Measurements from ENCODE around the gene GLRA2.
"Not testable (repeated sequence)": the region's sequence is repeated elsewhere in the genome, so short reads cannot be mapped to it uniquely, and the experiment has no call there.

The GLRA2 gene

DNA sequence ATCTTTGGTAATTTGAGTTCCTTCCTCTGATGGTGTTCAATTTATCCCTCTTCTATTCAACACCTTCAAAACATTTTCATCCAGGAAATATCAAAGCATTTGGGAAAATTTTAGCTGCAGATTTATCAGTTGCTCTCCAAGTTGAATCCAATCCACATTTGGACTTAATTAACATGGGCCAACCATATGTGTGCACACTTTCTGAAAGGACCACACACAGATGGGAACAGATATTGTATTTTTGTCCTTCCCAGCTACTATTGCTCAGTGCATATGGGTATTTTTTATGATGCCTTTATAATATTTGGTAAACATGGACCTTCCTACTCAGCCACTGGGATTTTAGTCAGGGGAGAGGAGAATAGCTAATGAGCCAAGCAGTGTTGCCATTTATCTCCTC, 65.2 kb downstream of the GLRA2 start:
- no peak for DNase-seq

DNA sequence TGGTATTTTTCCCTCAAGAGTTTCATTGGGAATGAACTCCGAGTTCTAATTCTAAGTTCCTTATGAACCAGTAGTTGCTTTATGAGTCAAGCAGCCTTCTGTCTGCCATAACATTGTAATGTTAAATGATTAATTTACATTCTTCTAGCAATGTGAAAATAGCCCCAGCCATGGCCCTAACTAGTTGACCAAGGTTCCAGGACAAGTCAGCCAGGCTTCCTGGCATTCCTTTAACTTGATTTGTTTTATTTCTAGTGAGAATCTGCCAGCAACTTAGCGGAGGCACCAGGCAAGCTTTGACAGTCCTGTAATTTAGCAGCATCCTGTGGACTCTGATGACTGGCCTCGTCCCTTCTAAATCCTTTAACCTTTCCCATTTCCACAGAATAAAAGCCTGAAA, 69.0 kb downstream of the GLRA2 start:
- DNase-seq, result no peak

DNA sequence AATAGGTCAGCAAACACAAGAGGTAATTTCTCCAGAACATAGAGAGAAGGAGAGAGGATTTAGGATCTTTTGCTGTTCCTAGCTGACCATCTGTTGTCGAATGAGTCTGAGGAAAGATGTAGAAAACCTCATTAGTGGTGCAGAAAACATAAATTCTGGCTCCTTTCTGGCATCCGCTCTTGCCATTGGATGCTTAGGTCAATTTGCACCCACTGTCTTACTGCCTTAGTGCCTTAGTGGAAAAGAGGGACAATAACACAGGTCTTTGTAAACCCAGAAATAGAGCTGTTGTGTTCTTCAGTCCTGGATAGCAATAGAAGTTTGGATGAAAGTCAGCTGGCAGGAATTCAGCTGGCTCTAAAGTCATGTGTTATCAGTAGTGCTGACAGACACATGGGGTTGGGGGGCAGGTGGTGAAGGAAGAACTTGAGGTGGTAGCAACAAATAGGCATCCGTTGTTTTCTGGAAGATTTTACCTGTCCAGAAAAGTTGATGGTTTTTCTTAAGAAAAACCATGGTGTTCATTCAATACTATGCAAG, 78.2 kb downstream of the GLRA2 start:
- DNase-seq, result no peak

DNA sequence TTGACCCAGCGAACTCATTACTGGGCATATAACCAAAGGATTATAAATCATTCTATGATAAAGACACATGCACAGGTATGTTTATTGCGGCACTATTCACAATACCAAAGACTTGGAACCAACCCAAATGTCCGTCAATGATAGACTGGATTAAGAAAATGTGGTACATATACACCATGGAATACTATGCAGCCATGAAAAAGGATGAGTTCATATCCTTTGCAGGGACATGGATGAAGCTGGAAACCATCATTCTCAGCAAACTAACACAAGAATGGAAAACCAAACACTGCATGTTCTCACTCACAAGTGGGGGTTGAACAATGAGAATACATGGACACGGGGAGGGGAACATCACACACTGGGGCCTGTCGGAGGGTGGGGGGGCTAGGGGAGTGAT, 83.1 kb downstream of the GLRA2 start:
- not testable (repeated sequence) for DNase-seq

DNA sequence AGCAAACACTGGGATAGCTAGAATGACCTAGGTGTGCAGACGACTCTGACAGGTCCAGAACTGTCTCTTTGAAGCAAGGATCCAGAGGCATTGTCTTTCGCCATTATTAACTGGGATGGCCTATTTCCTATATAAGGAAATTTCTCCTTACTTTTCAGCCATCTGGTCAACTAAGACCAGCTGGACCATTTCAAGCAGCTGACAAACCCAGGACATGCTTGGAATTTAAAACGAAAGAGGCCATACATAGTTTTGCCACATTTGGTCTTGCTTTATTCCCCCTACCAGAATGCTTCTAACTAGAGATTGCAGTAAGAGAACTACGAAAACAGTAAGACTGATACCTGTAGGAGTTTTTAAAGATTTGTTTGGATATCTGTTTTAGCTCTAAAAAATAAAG, 87.0 kb downstream of the GLRA2 start:
- DNase-seq, result no peak

DNA sequence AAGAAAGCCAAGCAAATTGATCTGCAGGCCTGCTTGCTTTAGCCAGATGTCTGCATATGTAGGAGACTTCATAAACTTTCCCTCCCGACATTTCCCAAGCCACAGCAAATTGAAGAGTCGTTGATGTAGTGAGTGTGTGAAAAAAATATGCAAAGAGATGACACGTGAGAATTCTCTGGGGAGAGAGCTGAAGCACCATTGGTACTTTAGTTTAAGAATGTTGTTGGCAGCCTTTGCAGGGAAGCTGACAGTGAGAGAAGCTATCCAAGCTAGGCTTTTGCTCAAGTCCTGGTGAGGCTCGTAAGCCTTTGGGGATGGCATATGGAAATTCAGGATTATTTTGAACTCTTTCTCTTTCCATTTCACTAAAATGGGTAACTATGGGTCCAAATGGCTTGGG, 87.5 kb downstream of the GLRA2 start:
- no peak for DNase-seq

DNA sequence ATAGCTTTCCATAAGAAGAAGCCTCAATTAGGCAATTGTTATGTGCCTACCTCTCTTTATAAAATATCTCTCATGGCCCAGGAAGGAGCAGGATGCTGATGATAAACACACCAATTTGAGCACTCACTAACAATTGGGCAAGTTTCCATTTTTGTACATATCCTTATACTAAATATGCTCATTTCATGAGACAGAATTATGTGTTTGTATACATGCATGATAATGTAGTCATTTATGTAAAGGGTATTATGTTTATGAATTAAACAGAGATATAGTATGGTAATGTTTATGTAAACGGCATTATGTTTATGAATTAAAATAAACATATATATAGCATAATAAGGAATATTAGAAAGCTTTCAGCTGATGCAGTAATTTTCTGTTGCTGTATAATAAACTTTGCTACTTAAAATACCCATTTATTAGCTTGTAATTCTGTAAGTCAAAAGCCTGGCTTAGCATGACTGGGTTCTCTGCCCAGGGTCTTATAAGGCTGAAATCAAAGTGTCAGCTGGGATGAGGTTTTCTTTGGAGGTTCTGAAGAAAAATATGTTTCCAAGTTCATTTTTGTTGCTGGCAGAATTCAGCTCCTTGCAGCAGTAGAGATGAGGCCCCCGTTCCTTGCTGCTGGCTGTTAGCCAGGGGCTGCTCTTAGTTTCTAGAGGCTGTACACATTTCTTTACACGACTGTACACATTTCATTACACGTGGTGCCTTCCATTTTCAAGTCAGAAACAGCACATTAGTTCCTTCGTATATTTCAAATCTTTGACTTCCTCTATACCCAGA, 89.0 kb downstream of the GLRA2 start:
- DNase-seq, result no peak

DNA sequence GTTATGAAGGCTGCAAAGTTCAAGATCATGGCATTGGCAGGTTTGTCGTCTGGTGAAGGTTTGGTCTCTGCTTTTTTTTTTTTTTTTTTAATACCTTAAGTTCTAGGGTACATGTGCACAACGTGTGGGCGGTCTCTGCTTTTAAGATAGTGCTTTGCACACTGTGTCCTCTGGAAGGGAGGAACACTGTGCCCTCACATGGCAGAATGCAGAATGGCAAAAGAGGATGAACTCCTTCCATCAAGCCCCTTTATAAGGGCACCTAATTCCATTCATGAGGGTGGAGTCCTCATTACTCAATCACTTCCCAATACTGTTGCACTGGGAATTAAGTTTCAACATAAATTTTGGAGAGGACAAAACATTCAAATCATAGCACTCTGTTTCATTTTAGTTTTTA, 101.4 kb downstream of the GLRA2 start:
- no peak for DNase-seq

DNA sequence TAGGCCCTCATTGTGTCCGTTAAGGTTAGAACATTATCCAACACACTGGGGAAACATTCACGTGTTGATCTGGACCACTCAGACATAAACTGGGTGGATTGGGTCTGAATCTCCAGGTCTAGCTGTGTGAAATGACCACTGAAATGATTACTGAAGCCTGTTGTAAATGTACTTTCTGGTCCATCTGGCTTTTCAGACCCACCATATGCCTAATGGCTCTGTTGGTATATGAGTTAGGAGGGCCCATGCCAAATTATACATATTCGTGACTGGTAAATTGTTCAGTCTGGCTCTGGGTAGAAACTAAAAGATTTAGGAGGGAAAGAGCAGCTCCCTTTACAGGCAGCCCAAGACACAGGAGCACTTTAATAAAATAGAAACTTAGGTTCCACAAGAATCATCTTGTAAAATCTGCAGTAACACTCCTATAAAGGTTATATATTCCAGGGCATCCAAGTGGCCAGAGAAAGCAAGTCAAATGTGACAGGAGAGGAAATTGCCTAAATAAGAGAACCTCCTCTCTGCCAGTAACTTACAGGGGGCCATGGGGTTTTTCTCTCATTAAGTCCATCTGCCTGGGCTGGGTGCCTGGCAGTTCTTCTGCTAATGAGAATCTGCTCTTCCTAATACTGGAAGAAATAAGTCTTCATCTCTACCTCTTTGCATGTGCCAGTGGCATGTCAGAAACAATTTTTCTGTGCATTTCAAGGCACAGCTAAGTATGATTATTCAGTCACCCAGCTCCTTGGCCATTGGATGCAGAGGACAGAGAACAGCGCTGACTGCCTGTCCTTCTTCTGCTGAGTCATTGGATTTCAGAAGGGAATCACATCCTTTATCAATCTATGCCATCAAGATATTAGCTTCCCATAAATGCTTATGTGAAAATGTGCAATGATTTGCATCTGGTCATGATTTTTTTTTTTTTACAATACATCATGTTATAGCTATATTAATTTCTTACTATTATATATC, 112.6 kb downstream of the GLRA2 start:
- DNase-seq, result no peak

DNA sequence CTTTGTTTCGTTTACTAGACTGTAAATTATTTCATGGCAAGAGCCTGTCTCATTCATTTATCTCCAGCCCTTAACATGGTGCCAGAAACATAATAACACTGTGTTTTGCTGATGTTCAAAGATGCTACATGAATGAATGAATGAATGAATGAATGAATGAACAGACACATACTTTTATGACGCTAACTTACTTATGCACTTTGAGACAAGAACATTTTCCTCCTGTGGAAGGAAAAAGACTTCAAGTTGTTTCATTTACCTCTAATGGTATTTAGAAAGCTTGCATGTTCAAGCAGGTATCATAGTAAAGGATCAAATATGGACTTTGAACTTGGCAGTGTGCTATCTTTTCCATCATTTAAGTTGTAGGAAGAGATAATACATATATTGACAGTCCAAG, 131.6 kb downstream of the GLRA2 start:
- DNase-seq, result no peak

DNA sequence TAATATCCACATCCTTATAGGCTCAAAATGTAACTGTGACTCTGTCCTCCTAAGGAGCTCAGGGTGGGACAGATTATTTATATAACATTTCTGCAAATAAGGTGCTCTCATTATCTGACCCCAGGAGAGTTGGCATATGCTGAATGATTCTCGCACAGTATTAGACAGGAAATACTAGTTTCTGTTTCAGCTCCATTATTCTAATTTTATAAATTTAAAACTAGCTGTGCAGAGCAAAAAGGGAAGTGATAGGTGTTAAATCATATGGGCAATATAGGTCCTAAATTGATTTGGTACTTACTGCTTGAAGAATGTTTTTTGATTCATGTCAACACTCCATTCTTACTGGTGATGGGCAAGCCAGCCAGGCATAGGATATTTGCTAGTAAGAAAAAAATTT, 141.5 kb downstream of the GLRA2 start:
- no peak for DNase-seq

DNA sequence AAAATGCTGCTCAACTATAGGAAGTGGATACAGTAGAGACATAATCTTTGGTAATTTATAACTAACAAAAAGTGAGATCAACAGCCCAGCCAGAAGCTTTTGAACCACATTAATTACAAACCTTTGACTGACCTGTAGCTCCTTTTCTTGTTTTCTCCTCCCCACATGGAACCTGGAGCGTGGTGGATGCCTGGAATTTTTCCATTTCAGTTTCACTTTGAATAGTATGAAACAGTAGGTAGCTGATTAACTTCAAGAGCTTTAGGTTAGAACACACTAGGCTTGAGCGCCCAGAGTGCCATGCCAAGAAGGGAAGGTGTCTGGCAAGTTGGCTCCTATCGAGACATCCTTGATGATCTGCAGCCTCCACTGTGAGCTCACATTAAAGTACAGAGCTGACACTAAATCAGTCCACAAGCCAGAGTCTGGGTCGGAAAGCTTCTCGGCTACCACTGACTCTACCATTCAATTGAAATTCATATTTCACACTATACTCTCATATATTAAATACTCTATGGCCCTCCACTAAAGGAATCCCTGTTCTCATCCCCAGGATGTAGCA, 143.4 kb downstream of the GLRA2 start:
- no peak for DNase-seq

DNA sequence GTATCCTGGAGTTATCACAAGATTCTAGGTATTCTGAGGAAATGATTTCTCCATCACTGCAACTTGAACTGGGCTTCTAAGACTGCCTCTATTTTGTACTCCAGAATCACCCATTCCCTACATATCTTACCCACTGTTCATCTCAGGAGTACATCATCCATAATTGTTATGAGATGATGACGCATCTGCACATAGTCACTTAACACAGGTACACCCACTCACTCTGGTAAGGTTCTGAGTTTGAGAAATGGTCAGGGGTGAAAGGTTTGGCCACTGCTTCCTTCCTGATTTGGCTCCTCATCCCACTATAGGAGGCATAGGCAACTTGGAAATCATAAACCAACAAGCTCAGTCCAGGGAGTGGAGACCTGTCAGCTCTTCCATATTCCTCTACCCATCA, 143.9 kb downstream of the GLRA2 start:
- DNase-seq, result no peak

DNA sequence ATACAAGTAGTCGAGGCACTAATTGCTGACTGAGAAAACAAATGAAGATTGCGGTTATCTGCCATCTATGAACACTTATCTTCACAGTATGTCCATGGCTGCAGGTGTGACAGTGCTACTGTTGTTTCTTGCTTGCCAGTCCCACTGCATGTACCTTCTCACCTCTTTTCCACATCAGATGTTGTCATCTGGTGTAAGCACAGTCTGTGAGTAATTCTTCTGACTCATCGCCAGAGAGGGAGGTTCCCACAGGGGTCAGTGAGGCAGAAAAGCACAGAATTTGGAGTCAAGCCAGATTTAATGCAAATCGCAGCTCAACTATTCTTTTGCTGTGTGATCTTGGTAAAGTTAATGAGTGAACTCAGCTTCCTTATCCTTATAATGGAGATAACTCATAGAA, 144.4 kb downstream of the GLRA2 start:
- no peak for DNase-seq

DNA sequence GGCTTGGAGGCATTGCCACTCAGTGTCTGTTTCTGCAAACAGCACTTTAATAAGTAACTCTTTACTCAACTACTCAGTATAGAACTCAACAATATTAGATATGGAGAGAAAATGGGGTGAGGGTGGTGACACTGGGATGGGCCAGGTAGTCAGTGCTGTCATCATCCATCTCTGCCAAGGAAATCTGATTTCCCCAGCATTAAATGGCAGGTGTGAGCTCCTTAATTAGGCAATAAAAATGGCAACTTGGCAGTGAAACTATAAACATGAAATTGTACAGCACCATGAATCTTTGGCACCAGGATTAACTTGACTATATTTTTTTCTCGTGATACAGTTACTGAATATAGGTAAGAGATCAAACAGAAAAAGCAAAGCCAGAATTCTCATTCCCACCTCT, 146.2 kb downstream of the GLRA2 start:
- no peak for DNase-seq

DNA sequence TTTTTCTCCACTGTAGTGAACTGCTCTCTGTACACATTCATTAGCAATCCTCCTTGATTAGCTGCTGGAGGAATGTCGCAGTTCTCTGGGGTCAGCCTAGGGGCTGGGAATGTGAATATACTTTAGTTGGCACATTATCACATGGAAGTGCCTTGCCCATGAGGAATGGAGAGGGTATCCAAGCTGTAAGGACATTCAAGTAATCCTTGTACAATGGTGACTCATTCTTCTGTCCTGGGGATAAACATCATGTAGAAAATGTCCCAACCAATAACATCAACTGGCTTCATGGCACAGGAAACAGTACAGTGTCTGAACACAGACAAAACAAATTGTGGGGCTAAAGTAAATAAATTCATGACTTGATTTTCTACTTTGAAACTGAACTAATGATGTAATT, 147.1 kb downstream of the GLRA2 start:
- DNase-seq, result no peak

DNA sequence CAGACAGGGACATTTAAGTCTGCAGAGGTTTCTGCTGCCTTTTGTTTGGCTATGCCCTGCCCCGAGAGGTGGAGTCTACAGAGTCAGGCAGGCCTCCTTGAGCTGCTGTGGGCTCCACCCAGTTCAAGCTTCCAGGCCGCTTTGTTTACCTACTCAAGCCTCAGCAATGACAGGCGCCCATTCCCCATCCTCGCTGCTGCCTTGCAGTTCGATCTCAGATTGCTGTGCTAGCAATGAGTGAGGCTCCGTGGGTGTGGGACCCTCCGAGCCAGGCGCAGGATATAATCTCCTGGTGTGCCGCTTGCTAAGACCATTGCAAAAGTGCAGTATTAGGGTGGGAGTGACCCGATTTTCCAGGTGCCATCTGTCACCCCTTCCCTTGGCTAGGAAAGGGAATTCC, 159.0 kb downstream of the GLRA2 start:
- not testable (repeated sequence) for DNase-seq

DNA sequence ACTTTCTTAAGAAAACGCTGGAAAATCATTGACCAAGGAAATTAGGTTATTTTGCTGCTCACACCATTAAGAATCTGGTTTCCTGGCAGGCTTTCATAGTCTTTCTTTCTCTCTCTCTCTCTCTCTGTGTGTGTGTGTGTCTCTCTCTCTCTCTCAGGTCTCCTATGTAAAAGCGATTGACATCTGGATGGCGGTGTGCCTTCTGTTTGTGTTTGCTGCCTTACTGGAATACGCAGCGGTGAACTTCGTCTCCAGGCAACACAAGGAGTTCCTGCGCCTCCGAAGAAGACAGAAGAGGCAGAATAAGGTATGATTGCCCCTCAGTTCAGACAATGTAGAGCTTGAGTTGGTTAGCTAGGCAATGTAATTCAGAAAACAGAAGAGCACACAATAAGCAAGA, 161.2 kb downstream of the GLRA2 start:
- no peak for DNase-seq

DNA sequence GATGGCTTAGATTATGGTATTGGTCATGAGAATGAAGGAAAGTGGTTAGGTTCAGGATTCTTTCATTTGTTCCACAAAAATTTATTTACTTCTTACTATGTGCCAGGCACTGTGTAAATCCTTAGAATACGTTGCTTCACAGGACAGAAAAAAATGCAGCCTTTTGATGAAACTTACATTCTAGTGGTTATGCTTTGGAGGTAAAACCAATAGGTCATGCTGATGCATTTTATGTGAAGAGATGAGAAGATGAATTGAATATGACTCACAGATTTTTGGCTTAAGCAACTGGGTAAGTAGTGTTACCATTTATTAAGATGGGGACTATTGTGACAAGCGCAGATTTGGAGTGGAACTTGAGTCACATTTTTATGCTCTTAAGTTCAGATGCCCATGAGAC, 165.3 kb downstream of the GLRA2 start:
- no peak for DNase-seq

DNA sequence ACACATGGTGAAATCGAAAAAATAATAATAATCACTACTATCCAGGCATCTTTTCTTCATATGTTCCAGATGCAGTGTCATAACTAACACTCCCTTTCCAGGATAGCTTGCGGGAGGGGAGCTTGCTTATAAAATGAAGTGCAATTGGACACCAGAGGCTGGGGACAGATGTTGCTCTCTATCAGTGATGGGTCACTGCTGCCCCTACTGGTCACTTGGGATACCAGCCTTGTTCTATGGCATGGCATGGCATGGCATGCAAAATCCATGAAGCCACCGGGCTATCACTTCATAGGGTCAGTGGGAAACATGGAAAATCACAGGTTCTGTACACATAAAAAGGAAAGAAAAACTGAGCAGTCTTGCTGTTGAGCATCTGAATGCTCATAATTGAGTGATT, 168.1 kb downstream of the GLRA2 start:
- DNase-seq, result no peak

DNA sequence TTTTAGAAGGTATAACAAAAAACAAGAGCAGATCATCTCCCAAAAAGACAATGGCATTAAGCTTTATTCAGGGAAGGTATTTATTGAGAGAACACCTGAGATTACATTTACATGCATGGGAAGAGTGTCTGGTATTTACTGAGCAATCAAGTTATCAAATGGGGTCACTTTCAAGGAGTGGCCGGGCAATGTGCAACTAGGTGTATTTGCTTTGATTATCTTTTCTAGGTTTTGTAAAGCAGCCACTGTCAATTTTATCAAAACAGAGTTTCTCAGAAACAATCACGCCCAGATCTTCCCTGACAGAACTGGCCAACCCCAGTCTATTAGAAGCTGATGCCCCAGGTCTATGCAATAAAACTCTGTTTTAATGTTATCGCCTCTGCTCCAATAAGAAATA, 169.5 kb downstream of the GLRA2 start:
- no peak for DNase-seq

DNA sequence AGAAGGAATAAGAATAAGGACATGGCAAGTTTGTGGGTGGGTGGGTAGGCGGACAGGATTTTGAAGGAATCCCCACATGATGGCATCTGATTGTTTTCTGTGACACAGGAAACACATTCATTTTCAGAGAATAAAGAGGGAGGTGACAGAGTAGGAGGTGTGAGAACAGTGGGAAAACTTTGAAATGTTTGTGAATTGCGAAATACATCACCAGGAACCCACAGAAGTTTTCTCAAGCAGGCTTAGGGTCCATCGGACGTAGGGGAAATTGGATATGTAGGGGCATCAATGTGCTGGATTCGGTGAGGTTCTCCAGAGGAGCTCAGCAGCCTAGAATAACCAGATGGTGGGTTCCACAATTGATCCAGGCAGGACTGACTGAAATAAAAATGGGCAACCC, 171.6 kb downstream of the GLRA2 start:
- no peak for DNase-seq

DNA sequence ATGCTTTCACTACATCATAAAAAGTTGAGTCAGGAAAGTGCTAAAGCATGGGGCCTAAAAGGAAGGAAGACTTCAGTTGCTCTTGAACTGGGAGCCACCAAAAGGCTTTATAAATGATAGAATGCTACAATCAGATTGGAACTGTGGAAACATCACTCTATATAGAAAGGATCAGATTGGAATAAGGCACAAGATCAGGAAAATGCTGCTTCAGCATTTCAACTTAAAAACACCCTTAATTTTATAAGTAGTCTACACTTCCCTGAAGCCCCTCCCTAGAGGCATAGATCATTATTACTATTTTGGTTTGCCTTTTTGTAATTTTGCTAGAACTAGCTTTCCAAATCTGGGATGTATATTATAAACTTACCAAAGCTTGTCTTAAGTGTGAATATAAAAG, 172.8 kb downstream of the GLRA2 start:
- DNase-seq, result no peak

DNA sequence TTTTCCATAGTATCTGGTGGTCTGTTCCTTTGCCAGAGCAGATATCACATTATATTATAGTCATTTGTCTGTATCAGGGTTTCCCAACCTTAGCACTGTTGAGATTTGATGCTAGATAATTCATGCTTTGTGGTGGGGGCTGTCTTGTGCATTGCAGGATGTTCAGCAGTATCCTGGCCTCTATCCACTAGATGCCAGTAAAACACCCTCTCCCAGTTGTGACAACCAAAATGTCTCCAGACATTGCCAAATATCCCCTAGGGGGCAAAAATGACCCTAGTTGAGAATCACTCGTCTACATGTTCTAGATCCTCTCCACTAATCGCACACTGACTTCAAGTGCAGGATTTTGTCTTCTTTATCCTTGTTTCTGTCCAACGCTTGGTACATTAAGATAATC, 182.8 kb downstream of the GLRA2 start:
- DNase-seq, result no peak
